Pericardium fibroblast (primary cell): Measurements from ENCODE around the gene SPARCL1. TPM values are rescaled to one million over a fixed set of nuclear protein-coding genes. Genes with fewer than 3 reads are reported as not detected.

ENCODE experiments used
- total RNA-seq: library from RNA; depleted of rRNA; stranded (reverse); fragments of >200 nt; gene quantifications from 2 replicates; pipeline ENCODE4 v1.2.3, GENCODE V29; 2015

Gene SPARCL1
- total RNA-seq: 7.5 and 370 TPM in 2 replicates

DNA sequence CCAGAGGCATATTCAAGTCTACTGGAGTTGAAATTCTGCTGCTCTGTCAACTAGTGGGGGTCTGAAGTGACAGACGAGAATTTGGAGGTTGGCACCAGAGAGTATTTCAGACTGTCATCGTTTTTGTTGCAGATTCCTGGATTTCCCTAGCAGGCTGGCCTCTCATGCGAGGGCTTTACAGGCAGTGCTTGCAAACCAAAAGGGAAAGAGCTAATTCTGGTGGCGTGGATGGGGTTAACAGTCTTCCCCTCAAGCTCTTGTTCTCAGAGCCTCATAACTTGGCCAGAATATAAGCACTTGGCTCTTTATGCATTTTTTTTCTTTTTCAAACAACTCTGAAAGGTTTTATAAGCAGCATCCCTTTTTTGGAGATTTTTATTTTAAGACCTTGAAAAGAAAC is at the start of gene SPARCL1:
SPARCL1 (minus strand) TSS at position 190 of the 400 bp plus-strand sequence. CDS start 29,802 bp downstream, outside the sequence.

Other genes with a start within 250 kb of the SPARCL1 start
- gene HSD17B13, start 206.5 kb downstream of the SPARCL1 start, total RNA-seq: 0.60 TPM in 1 of 2 replicates, not detected in the other
- gene HSD17B11, start 138.2 kb downstream of the SPARCL1 start, total RNA-seq: 31.8 and 43.9 TPM in 2 replicates
- 21.5 and 30.7 TPM in 2 replicates for gene NUDT9, start 106.8 kb downstream of the SPARCL1 start, total RNA-seq
- not detected in 2 replicates for gene DSPP, start 79.2 kb upstream of the SPARCL1 start, total RNA-seq
- gene DMP1, start 120.9 kb upstream of the SPARCL1 start, total RNA-seq: not detected in 2 replicates